ENCODE measurements around the gene CHAC2.

GRCh38 chr2:53787614-53788289 is 20.1 kb downstream of the CHAC2 start:
- TF ChIP-seq CTCF (IDR thresholded peaks at IDR 0.05) (no peak), POLR2A (IDR thresholded peaks at IDR 0.05) (no peak), EP300 (IDR thresholded peaks at IDR 0.05) (no peak), POLR2AphosphoS5 (IDR thresholded peaks at IDR 0.05) (no peak)
